Measurements from ENCODE around the gene CYTL1. TPM values are rescaled to one million over a fixed set of nuclear protein-coding genes. Genes with fewer than 3 reads are reported as not detected.
"Not testable (repeated sequence)": the region's sequence is repeated elsewhere in the genome, so short reads cannot be mapped to it uniquely, and the experiment has no call there.

Gene CYTL1
- polyA plus RNA-seq, 10 donors = 4.7 to 23.8 (median 7.7) TPM

GRCh38 chr4:5036239-5036638 is 17.0 kb upstream of the CYTL1 start:
- peak in 2 of 3 donors; percentile 48 to 51 for DNase-seq

- peak in 1 of 3 donors; percentile 46 for DNase-seq
These were observed 14.9 kb upstream of the CYTL1 start for GRCh38 chr4:5034206-5034605.

GRCh38 chr4:5033281-5033841 is 14.1 kb upstream of the CYTL1 start:
- DNase-seq = peak in 1 of 3 donors; percentile 71

- no peak for DNase-seq
These were observed 13.6 kb upstream of the CYTL1 start for GRCh38 chr4:5032813-5033212.

GRCh38 chr4:5030927-5031326 is 11.7 kb upstream of the CYTL1 start:
- DNase-seq = no peak

GRCh38 chr4:5030221-5030620 is 11.0 kb upstream of the CYTL1 start:
- no peak for DNase-seq

- no peak for DNase-seq
These were observed 10.2 kb upstream of the CYTL1 start for GRCh38 chr4:5029447-5029846.

GRCh38 chr4:5028480-5028879 is 9.2 kb upstream of the CYTL1 start:
- no peak for DNase-seq

GRCh38 chr4:5027346-5027745 is 8.1 kb upstream of the CYTL1 start:
- DNase-seq = no peak

- DNase-seq = no peak
These were observed 7.1 kb upstream of the CYTL1 start for GRCh38 chr4:5026371-5026770.

GRCh38 chr4:5024673-5025072 is 5.4 kb upstream of the CYTL1 start:
- no peak for DNase-seq

- no peak for DNase-seq
These were observed 2.3 kb upstream of the CYTL1 start for GRCh38 chr4:5021546-5021945.

GRCh38 chr4:5020341-5020740 is 1.1 kb upstream of the CYTL1 start:
- DNase-seq = no peak

GRCh38 chr4:5019796-5020195 is 538 bp upstream of the CYTL1 start:
- DNase-seq = no peak

- no peak for DNase-seq
These were observed 655 bp downstream of the CYTL1 start for GRCh38 chr4:5018603-5019002.

- DNase-seq = no peak
These were observed 1.2 kb downstream of the CYTL1 start for GRCh38 chr4:5018096-5018495.

GRCh38 chr4:5014007-5014682 is 5.1 kb downstream of the CYTL1 start:
- no peak for DNase-seq

- DNase-seq = no peak
These were observed 6.3 kb downstream of the CYTL1 start for GRCh38 chr4:5012958-5013357.

GRCh38 chr4:5012244-5012898 is 6.9 kb downstream of the CYTL1 start:
- no peak for DNase-seq

- DNase-seq = no peak
These were observed 8.3 kb downstream of the CYTL1 start for GRCh38 chr4:5010984-5011383.

GRCh38 chr4:5009796-5010195 is 9.5 kb downstream of the CYTL1 start:
- no peak for DNase-seq

GRCh38 chr4:5006932-5007331 is 12.3 kb downstream of the CYTL1 start:
- not testable (repeated sequence) for DNase-seq

GRCh38 chr4:5004496-5004895 is 14.8 kb downstream of the CYTL1 start:
- DNase-seq = no peak
